SHP77 (cell line): ENCODE data around the gene EFCAB13.

Source experiments
- DNase-seq, 2 experiments: peaks; one replicate each; lab custom pipeline; 2025; lab: John Stamatoyannopoulos, UW

EFCAB13 gene

GRCh38 chr17:47295037-47295873 is 28.5 kb upstream of the EFCAB13 start:
- no peak for DNase-seq

- DNase-seq: no peak
Measured at GRCh38 chr17:47295874-47296255, 27.9 kb upstream of the EFCAB13 start.

- DNase-seq: no peak
Measured at GRCh38 chr17:47297661-47298400, 25.9 kb upstream of the EFCAB13 start.

- DNase-seq: no peak
Measured at GRCh38 chr17:47298712-47299111, 25.0 kb upstream of the EFCAB13 start.

GRCh38 chr17:47299239-47299910 is 24.4 kb upstream of the EFCAB13 start:
- DNase-seq: no peak

GRCh38 chr17:47300718-47301117 is 23.0 kb upstream of the EFCAB13 start:
- DNase-seq: no peak

- no peak for DNase-seq
Measured at GRCh38 chr17:47301161-47301560, 22.6 kb upstream of the EFCAB13 start.

- no peak for DNase-seq
Measured at GRCh38 chr17:47301831-47302230, 21.9 kb upstream of the EFCAB13 start.

GRCh38 chr17:47304186-47304585 is 19.6 kb upstream of the EFCAB13 start:
- no peak for DNase-seq

GRCh38 chr17:47305302-47305923 is 18.3 kb upstream of the EFCAB13 start:
- no peak for DNase-seq

GRCh38 chr17:47310186-47310733 is 13.5 kb upstream of the EFCAB13 start:
- no peak for DNase-seq

GRCh38 chr17:47311420-47311819 is 12.3 kb upstream of the EFCAB13 start:
- no peak for DNase-seq

GRCh38 chr17:47315451-47316266 is 8.1 kb upstream of the EFCAB13 start:
- DNase-seq: peak; percentile 60 to 62

- DNase-seq: no peak
Measured at GRCh38 chr17:47316311-47316710, 7.4 kb upstream of the EFCAB13 start.

GRCh38 chr17:47317119-47317518 is 6.6 kb upstream of the EFCAB13 start:
- no peak for DNase-seq

- DNase-seq: no peak
Measured at GRCh38 chr17:47318197-47318918, 5.4 kb upstream of the EFCAB13 start.

- no peak for DNase-seq
Measured at GRCh38 chr17:47320879-47321502, 2.8 kb upstream of the EFCAB13 start.

- DNase-seq: no peak
Measured at GRCh38 chr17:47324224-47325020, 667 bp downstream of the EFCAB13 start.

- no peak for DNase-seq
Measured at GRCh38 chr17:47325176-47325575, 1.4 kb downstream of the EFCAB13 start.
